ENCODE data around the gene MINDY2. TPM values are rescaled to one million over a fixed set of nuclear protein-coding genes. Genes with fewer than 3 reads are reported as not detected.
"Not testable (repeated sequence)": the region's sequence is repeated elsewhere in the genome, so short reads cannot be mapped to it uniquely, and the experiment has no call there.

Gene MINDY2
- total RNA-seq, 1 donor from 2014 or later: 27.1 TPM

DNA sequence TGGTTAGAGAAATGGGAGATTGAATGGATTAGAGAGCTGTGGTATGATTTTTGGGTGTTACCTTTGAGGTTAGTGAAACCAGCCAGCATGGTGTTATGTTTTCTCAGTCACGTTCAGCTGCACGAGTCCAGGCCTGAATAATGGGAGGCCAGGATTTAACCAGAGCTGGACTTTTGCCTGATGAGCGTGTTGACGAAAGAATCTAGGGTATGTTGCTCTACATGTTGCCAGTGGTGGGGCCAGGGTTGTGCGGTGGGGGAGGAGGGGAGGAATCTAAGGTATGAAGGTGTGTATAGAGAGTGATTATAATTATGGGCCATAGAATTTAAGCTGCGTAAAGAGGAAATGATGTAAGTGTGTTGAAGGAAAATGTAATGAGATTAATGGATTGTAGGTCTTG lies 22.8 kb downstream of the MINDY2 start:
- peak overlapping the region; percentile 19 for H3K27ac Mint-ChIP-seq

DNA sequence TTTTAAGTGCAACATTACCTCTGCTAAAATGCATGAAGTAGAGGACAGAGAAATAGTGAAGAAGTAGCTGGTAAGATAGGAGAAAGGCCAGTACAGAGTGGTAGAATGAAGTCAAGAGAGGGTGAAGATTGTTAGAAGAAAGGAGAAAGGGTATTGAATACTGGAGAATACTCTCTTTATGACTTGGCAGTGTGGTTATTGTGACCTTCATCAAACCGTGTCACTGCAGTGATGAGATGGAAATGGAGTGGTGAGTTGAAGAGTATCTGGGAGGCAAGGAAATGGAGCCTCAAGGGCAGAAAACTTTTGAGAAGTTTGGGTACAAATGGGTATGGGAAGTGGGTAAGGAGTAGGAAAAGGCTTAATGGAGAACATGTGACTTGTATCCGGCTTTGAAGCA lies 24.7 kb downstream of the MINDY2 start:
- Mint-ChIP-seq H3K27me3 (no peaks in the 10 kb centered on the region), H3K27ac (no peak overlapping the region), H3K9me3 (ENCODE audit: low read depth) (peaks cover 4% of the 10 kb centered on the region), H3K4me1 (ENCODE audit: low read depth) (peaks cover 3% of the 10 kb centered on the region), H3K36me3 (ENCODE audit: insufficient read depth) (peaks cover 21% of the 10 kb centered on the region), H3K4me3 (ENCODE audit: low read depth) (no peak overlapping the region)
- DNase-seq (ENCODE audit: low spot score, unreplicated experiment): no peak
- TF ChIP-seq, protein P1, sequence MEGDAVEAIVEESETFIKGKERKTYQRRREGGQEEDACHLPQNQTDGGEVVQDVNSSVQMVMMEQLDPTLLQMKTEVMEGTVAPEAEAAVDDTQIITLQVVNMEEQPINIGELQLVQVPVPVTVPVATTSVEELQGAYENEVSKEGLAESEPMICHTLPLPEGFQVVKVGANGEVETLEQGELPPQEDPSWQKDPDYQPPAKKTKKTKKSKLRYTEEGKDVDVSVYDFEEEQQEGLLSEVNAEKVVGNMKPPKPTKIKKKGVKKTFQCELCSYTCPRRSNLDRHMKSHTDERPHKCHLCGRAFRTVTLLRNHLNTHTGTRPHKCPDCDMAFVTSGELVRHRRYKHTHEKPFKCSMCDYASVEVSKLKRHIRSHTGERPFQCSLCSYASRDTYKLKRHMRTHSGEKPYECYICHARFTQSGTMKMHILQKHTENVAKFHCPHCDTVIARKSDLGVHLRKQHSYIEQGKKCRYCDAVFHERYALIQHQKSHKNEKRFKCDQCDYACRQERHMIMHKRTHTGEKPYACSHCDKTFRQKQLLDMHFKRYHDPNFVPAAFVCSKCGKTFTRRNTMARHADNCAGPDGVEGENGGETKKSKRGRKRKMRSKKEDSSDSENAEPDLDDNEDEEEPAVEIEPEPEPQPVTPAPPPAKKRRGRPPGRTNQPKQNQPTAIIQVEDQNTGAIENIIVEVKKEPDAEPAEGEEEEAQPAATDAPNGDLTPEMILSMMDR (IDR thresholded peaks at IDR 0.05; ENCODE audit: unreplicated experiment): no peak

More for the DNA sequence above, 22.8 kb downstream of the MINDY2 start:
- DNase-seq (ENCODE audit: low spot score, unreplicated experiment): no peak
- Mint-ChIP-seq H3K36me3 (ENCODE audit: insufficient read depth) (peaks cover 26% of the 10 kb centered on the region), H3K9me3 (ENCODE audit: low read depth) (peaks cover 4% of the 10 kb centered on the region), H3K27me3 (no peaks in the 10 kb centered on the region), H3K4me1 (ENCODE audit: low read depth) (peaks cover 3% of the 10 kb centered on the region), H3K4me3 (ENCODE audit: low read depth) (no peak overlapping the region)
- TF ChIP-seq, protein P1 (IDR thresholded peaks at IDR 0.05; ENCODE audit: unreplicated experiment): no peak

DNA sequence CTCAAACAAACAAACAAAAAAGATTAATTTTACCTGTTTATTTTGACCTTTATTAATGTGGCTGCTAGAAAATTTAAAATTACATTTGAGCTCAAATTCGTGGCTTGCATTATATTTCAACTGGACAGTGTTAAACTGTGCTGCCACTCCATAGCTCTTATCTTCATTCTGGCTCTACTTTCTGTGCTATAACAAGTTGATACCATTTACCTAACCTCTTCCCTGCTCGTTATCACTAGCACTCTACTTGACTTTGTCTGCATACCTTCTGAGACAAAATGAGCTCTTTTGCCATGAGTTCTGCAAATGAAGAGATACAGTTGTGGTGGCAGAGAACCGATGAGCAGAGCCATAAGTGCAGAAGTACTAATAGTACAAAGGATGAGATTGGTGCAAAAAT lies 26.4 kb downstream of the MINDY2 start:
- no peak for DNase-seq (ENCODE audit: low spot score, unreplicated experiment)
- Mint-ChIP-seq H3K36me3 (ENCODE audit: insufficient read depth) (peaks cover 17% of the 10 kb centered on the region), H3K9me3 (ENCODE audit: low read depth) (no peaks in the 10 kb centered on the region), H3K27ac (no peak overlapping the region), H3K27me3 (no peaks in the 10 kb centered on the region), H3K4me3 (ENCODE audit: low read depth) (no peak overlapping the region), H3K4me1 (ENCODE audit: low read depth) (no peaks in the 10 kb centered on the region)
- TF ChIP-seq, protein P1 (IDR thresholded peaks at IDR 0.05; ENCODE audit: unreplicated experiment): no peak

DNA sequence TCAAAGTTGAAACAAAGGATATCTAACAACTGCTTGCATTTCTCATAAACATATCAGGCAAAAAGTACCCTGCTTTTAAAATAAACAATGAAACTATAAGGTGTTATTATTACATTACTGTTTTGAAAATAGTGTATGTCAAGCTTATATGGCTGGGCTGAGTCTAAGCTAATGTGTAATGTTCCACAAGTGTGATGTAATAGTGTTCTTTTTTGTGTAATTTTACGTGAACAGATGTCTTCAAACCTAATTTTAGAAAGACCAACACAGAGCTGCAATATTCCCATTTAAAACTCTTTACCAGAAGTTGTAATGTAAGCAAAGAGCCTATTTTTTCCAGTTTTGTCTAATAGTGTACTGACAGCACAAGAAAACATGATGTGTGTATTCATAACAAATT lies 34.0 kb downstream of the MINDY2 start:
- peaks cover 13% of the 10 kb centered on the region for H3K36me3 Mint-ChIP-seq (ENCODE audit: insufficient read depth)
- no peaks in the 10 kb centered on the region for H3K9me3 Mint-ChIP-seq (ENCODE audit: low read depth)
- TF ChIP-seq, protein P1 (IDR thresholded peaks at IDR 0.05; ENCODE audit: unreplicated experiment): no peak
- H3K27me3 Mint-ChIP-seq: no peaks in the 10 kb centered on the region
- H3K4me1 Mint-ChIP-seq (ENCODE audit: low read depth): no peaks in the 10 kb centered on the region
- H3K4me3 Mint-ChIP-seq (ENCODE audit: low read depth): no peak overlapping the region
- no peak for DNase-seq (ENCODE audit: low spot score, unreplicated experiment)
- H3K27ac Mint-ChIP-seq: no peak overlapping the region

DNA sequence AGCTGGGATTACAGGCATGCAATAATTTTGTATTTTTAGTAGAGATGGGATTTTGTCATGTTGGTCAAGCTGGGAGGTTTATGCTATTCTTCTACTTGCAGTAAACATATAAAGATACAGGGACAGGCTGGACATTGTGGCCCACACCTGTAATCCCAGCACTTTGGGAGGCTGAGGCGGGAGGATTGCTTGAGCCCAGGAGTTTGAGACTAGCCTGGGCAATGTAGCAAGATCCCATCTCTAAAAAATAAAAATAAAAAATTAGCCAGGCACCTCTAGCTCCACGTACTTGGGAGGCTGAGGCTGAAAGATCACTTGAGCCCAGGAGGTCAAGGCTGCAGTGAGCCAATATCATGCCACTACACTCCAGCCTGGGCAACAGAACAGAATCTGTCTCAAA lies 52.2 kb downstream of the MINDY2 start:
- peaks cover 18% of the 10 kb centered on the region for H3K36me3 Mint-ChIP-seq (ENCODE audit: insufficient read depth)
- H3K4me1 Mint-ChIP-seq (ENCODE audit: low read depth); H3K9me3 Mint-ChIP-seq (ENCODE audit: low read depth); H3K4me3 Mint-ChIP-seq (ENCODE audit: low read depth); H3K27me3 Mint-ChIP-seq; H3K27ac Mint-ChIP-seq; DNase-seq (ENCODE audit: low spot score, unreplicated experiment): not testable (repeated sequence)

DNA sequence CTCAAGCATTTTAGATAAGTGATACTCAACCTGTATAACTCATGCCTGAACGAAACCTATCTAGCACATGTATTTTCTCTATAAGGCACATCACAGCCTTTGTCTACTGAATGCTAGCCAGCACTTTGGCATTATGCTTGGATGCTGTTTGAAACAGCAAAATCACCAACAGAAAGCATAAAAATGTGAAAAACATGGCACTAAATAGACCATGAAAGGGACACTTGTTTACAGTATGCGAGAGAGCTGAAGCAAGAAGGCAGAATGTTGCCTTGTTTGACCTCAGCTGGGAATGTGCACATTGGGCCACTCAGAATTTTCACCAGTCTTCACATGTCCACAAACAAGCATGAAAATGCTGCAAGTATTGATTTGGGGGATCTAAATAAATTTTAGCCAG lies 59.5 kb downstream of the MINDY2 start:
- Mint-ChIP-seq H3K4me3 (ENCODE audit: low read depth) (no peak overlapping the region), H3K27me3 (no peaks in the 10 kb centered on the region), H3K9me3 (ENCODE audit: low read depth) (no peaks in the 10 kb centered on the region), H3K4me1 (ENCODE audit: low read depth) (peaks cover 15% of the 10 kb centered on the region), H3K27ac (no peak overlapping the region), H3K36me3 (ENCODE audit: insufficient read depth) (peaks cover 15% of the 10 kb centered on the region)
- DNase-seq (ENCODE audit: low spot score, unreplicated experiment): no peak
- TF ChIP-seq, protein P1 (IDR thresholded peaks at IDR 0.05; ENCODE audit: unreplicated experiment): no peak

DNA sequence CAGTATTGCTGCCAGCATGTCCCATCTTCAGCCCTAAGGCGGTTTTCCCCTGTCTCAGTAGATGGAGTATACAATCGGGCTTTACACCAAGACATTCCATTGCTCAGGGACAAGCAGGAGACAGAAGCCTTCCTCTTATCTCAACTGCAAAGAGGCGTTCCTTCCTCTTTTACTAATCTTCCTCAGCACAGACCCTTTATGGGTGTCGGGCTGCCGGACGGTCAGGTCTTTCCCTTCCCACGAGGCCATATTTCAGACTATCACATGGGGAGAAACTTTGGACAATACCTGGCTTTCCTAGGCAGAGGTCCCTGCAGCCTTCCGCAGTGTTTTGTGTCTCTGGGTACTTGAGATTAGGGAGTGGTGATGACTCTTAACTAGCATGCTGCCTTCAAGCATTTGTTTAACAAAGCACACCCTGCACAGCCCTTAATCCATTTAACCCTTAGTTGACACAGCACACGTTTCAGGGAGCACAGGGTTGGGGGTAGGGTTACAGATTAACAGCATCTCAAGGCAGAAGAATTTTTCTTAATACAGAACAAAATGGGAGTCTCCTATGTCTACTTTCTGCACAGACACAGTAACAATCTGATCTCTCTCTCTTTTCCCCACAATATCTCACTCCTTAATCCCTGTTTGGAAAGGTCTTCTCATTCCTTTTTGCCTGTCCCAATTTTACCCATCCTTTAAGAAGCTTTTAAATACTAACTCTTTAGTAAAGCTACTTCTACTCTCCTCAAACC lies 62.8 kb downstream of the MINDY2 start:
- not testable (repeated sequence) for DNase-seq (ENCODE audit: low spot score, unreplicated experiment); H3K36me3 Mint-ChIP-seq (ENCODE audit: insufficient read depth); H3K27me3 Mint-ChIP-seq; H3K9me3 Mint-ChIP-seq (ENCODE audit: low read depth)
- Mint-ChIP-seq H3K27ac (peak overlapping the region; percentile 79), H3K4me1 (ENCODE audit: low read depth) (peaks cover 15% of the 10 kb centered on the region), H3K4me3 (ENCODE audit: low read depth) (peak overlapping the region; percentile 53)
